Caco-2 (cell line): Measurements from ENCODE around the gene ADD2. TPM values are rescaled to one million over a fixed set of nuclear protein-coding genes. Genes with fewer than 3 reads are reported as not detected.

Source experiments
- BruUV-seq: library from RNA; stranded (reverse); fragments of 400-500 nt; replicated peaks from 2 replicates; lab custom pipeline; 2021; lab: Mats Ljungman, UMichigan
- CTCF ChIA-PET: fragments of 300-600 bp; sonication (Branson Sonifier 250); formaldehyde crosslinking; loops from one replicate; lab custom pipeline; 2022; ENCODE audit warnings: antibody characterized with exemption; lab: Charles Lee
- POLR2A ChIA-PET: fragments of 300-600 bp; sonication (Branson Sonifier 250); formaldehyde crosslinking; loops from one replicate; lab custom pipeline; 2022; ENCODE audit warnings: antibody characterized with exemption; lab: Charles Lee
- DNase-seq, 2 experiments: peaks; one replicate each; pipeline versions ENCODE4 v3.0.0 to v3.0.0-alpha.2; 2020 to 2022
- H3K27me3 ChIP-seq: replicated peaks from 2 replicates; pipeline ENCODE4 v1.6.0; 2011; ENCODE audit warnings: low read length; ENCODE audit not compliant: control insufficient read depth, insufficient read depth
- H3K36me3 ChIP-seq: 2 replicates; pipeline ENCODE4 v1.5.1; 2011; ENCODE audit warnings: low read length; ENCODE audit not compliant: control insufficient read depth, insufficient read depth
- H3K4me1 ChIP-seq: fragments of 250-450 bp; sonication (Bioruptor Pico); 2 replicates; pipeline ENCODE4 v1.5.1; 2020; ENCODE audit warnings: mild to moderate bottlenecking
- H3K4me3 ChIP-seq: 2 replicates; pipeline ENCODE4 v1.5.1; 2011; ENCODE audit warnings: low read depth, mild to moderate bottlenecking, control low read depth, low read length
- H3K9me3 ChIP-seq: fragments of 250-450 bp; sonication (Bioruptor Pico); 2 replicates; pipeline ENCODE4 v1.5.1; 2020; ENCODE audit warnings: mild to moderate bottlenecking, moderate library complexity
- H3K27ac Mint-ChIP-seq: one replicate; pipeline ENCODE4 v1.8.0; 2022; ENCODE audit warnings: mixed read lengths; ENCODE audit not compliant: unreplicated experiment
- H3K27me3 Mint-ChIP-seq: one replicate; pipeline ENCODE4 v1.8.0; 2022; ENCODE audit warnings: mixed read lengths; ENCODE audit not compliant: insufficient read depth, unreplicated experiment
- H3K36me3 Mint-ChIP-seq: one replicate; pipeline ENCODE4 v1.8.0; 2022; ENCODE audit warnings: mild to moderate bottlenecking, mixed read lengths; ENCODE audit not compliant: insufficient read depth, unreplicated experiment
- H3K4me1 Mint-ChIP-seq: one replicate; pipeline ENCODE4 v1.8.0; 2022; ENCODE audit warnings: low read depth, mixed read lengths; ENCODE audit not compliant: unreplicated experiment
- H3K4me3 Mint-ChIP-seq: one replicate; pipeline ENCODE4 v1.8.0; 2022; ENCODE audit warnings: mild to moderate bottlenecking, moderate library complexity, mixed read lengths; ENCODE audit not compliant: unreplicated experiment
- H3K9me3 Mint-ChIP-seq: one replicate; pipeline ENCODE4 v1.8.0; 2022; ENCODE audit warnings: mixed read lengths; ENCODE audit not compliant: unreplicated experiment
- intact Hi-C: fragments of 100-400 bp; cut with micrococcal nuclease; formaldehyde crosslinking; loops from one replicate; pipeline ENCODE4 v1.10.0; 2022; ENCODE audit not compliant: unreplicated experiment
- total RNA-seq: library from RNA; stranded (reverse); gene quantifications from 2 replicates; pipeline ENCODE4 v1.2.3, GENCODE V29; 2022
- TF ChIP-seq, protein P1 (sequence below), 2 experiments: fragments of 200-600 bp in 1 of 2; IDR thresholded peaks; 1 replicate in 1 of 2; 2 replicates in 1 of 2; pipeline versions ENCODE4 v1.5.1 to v1.8.0; 2011 to 2022; ENCODE audit warnings: antibody characterized with exemption in 1 of 2, control low read depth in 1 of 2, inconsistent platforms in 1 of 2, low read depth in 1 of 2, low read length in 1 of 2, mild to moderate bottlenecking in 1 of 2, moderate library complexity in 1 of 2; ENCODE audit not compliant: insufficient read depth in 1 of 2, severe bottlenecking in 1 of 2, unreplicated experiment in 1 of 2

Gene ADD2
- total RNA-seq, 1 experiment from 2014 or later = not detected

GRCh38 chr2:70735071-70735470, 32.9 kb downstream of the ADD2 start:
- Mint-ChIP-seq H3K4me3 (no peak overlapping the region), H3K36me3 (no peaks in the 10 kb centered on the region), H3K9me3 (no peaks in the 10 kb centered on the region), H3K27ac (no peak overlapping the region), H3K4me1 (no peaks in the 10 kb centered on the region), H3K27me3 (peaks cover 20% of the 10 kb centered on the region)
- H3K36me3 ChIP-seq = no peaks in the 10 kb centered on the region
- CTCF ChIA-PET = no interaction called here
- TF ChIP-seq, protein P1, sequence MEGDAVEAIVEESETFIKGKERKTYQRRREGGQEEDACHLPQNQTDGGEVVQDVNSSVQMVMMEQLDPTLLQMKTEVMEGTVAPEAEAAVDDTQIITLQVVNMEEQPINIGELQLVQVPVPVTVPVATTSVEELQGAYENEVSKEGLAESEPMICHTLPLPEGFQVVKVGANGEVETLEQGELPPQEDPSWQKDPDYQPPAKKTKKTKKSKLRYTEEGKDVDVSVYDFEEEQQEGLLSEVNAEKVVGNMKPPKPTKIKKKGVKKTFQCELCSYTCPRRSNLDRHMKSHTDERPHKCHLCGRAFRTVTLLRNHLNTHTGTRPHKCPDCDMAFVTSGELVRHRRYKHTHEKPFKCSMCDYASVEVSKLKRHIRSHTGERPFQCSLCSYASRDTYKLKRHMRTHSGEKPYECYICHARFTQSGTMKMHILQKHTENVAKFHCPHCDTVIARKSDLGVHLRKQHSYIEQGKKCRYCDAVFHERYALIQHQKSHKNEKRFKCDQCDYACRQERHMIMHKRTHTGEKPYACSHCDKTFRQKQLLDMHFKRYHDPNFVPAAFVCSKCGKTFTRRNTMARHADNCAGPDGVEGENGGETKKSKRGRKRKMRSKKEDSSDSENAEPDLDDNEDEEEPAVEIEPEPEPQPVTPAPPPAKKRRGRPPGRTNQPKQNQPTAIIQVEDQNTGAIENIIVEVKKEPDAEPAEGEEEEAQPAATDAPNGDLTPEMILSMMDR (IDR thresholded peaks at IDR 0.05; ENCODE audit: insufficient read depth in 1 of 2, low read depth in 1 of 2, low read length in 1 of 2, severe bottlenecking in 1 of 2, unreplicated experiment in 1 of 2) = no peak
- 0 out of 2 replicates have a peak, but pooled peaks cover 2% of the 10 kb centered on the region for H3K27me3 ChIP-seq
- H3K4me1 ChIP-seq = no peaks in the 10 kb centered on the region
- no peak for DNase-seq
- H3K4me3 ChIP-seq = no peak overlapping the region
- intact Hi-C loops = no loop called here
- POLR2A ChIA-PET = no interaction called here
- no TSS peak for BruUV-seq
- H3K9me3 ChIP-seq = no peaks in the 10 kb centered on the region

DNA sequence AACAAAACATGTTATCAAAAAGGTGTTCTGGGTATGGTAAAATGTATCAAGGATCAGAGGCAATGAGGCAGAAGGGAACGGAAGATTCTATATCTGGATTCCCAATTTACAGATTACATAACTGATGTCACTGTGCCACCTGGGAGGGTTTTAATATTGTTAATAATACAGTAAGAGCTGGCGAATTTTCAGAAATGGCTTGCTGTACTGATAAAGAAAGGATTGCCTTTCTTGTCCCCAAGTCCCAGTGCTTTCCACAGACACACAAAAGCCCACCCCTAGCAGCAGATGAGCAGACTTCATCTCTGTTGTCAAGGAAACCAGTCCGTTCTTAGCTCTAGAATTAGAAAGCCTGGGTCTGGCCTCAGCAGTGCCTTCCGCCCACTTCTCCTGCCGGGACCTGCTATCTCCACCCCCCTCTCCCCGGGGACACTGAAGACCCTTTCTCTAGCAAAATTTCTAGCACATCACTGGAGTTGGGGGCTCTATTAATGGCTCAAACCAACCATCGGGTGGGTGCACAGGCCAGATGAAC, 34.3 kb downstream of the ADD2 start:
- ChIA-PET POLR2A (no interaction called here), CTCF (no interaction called here)
- TF ChIP-seq, protein P1 (IDR thresholded peaks at IDR 0.05; ENCODE audit: insufficient read depth in 1 of 2, low read depth in 1 of 2, low read length in 1 of 2, severe bottlenecking in 1 of 2, unreplicated experiment in 1 of 2) = no peak
- Histone ChIP-seq H3K36me3 (no peaks in the 10 kb centered on the region), H3K4me3 (no peak overlapping the region), H3K4me1 (no peaks in the 10 kb centered on the region), H3K27me3 (0 out of 2 replicates have a peak, but pooled peaks cover 2% of the 10 kb centered on the region), H3K9me3 (no peaks in the 10 kb centered on the region)
- H3K27me3 Mint-ChIP-seq = peaks cover 20% of the 10 kb centered on the region
- DNase-seq = no peak
- intact Hi-C loops = no loop called here
- BruUV-seq = no TSS peak
- no peaks in the 10 kb centered on the region for H3K9me3 Mint-ChIP-seq
- H3K4me3 Mint-ChIP-seq = no peak overlapping the region
- H3K4me1 Mint-ChIP-seq = no peaks in the 10 kb centered on the region
- H3K27ac Mint-ChIP-seq = no peak overlapping the region
- H3K36me3 Mint-ChIP-seq = no peaks in the 10 kb centered on the region

DNA sequence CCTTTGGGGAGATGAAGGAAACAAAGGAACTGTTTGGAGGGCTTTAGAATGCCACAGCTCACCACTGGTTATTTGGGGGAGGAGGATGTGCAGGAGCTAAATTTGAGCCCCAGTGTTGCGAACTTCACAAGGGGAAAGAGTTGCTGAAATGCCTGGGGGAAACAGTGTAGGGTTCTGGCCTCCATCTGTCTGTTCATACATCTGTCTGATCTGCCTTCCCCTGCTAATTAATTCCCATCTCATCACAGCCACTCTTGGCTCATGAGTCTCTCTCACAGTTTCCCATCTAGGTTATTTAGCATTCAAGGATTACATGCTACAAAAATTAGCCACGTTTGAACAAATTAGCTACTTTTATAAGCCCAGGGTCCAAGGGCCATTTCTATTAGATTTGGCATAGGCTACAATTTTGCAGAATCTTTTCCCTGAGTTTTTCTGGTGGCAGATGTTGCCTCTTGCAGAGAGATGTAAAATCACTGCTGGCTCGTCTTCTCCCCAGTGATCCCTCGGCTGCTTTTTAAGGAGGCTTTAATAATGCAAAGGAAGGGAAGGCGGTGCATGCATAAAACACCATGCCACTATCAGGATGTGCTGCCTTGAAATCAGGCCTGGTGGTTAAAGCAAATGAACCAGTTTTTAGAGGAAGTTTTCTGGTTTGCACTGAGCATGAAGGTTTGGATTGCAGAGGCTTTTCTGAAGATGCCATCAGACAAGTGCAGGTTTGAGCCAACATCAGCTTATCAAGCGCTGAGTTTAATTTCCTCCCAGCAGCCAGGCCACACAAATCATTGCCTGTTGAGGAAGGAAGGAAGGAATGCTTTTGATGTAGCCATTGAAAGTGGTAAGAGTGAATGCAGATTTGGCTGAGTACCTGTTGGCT, 35.0 kb downstream of the ADD2 start:
- no peaks in the 10 kb centered on the region for H3K9me3 Mint-ChIP-seq
- no peak overlapping the region for H3K4me3 Mint-ChIP-seq
- Histone ChIP-seq H3K36me3 (no peaks in the 10 kb centered on the region), H3K27me3 (0 out of 2 replicates have a peak, but pooled peaks cover 2% of the 10 kb centered on the region), H3K9me3 (no peaks in the 10 kb centered on the region), H3K4me3 (no peak overlapping the region), H3K4me1 (no peaks in the 10 kb centered on the region)
- no peak for DNase-seq
- H3K4me1 Mint-ChIP-seq = no peaks in the 10 kb centered on the region
- TF ChIP-seq, protein P1 (IDR thresholded peaks at IDR 0.05; ENCODE audit: insufficient read depth in 1 of 2, low read depth in 1 of 2, low read length in 1 of 2, severe bottlenecking in 1 of 2, unreplicated experiment in 1 of 2) = no peak
- no peak overlapping the region for H3K27ac Mint-ChIP-seq
- POLR2A ChIA-PET = no interaction called here
- CTCF ChIA-PET = no interaction called here
- intact Hi-C loops = no loop called here
- BruUV-seq = no TSS peak
- no peaks in the 10 kb centered on the region for H3K36me3 Mint-ChIP-seq
- peaks cover 20% of the 10 kb centered on the region for H3K27me3 Mint-ChIP-seq
